Right lobe of liver (tissue), 4 donors: ENCODE results near the gene SLC17A7.

Experiments used
- POLR2A ChIP-seq: fragments of 450-650 bp; IDR thresholded peaks from one replicate; pipeline ENCODE4 v1.6.1; 2017; ENCODE audit warnings: antibody characterized with exemption, mild to moderate bottlenecking
- TF ChIP-seq, protein P1 (sequence below), 4 donors: fragments of 200-600 bp in 3 of 4; fragments of 450-650 bp in 1 of 4; IDR thresholded peaks; one replicate each; pipeline versions ENCODE4 v1.5.1 to v1.8.0; 2016 to 2022; ENCODE audit warnings: antibody characterized with exemption in 4 of 4, mild to moderate bottlenecking in 2 of 4
- donor health status: DM: no; HTN: no; CAD: no.
- donor health status: DM: no; HTN: no; CAD: no.
- donor health status: DM: no; HTN: yes; CAD: no.

DNA sequence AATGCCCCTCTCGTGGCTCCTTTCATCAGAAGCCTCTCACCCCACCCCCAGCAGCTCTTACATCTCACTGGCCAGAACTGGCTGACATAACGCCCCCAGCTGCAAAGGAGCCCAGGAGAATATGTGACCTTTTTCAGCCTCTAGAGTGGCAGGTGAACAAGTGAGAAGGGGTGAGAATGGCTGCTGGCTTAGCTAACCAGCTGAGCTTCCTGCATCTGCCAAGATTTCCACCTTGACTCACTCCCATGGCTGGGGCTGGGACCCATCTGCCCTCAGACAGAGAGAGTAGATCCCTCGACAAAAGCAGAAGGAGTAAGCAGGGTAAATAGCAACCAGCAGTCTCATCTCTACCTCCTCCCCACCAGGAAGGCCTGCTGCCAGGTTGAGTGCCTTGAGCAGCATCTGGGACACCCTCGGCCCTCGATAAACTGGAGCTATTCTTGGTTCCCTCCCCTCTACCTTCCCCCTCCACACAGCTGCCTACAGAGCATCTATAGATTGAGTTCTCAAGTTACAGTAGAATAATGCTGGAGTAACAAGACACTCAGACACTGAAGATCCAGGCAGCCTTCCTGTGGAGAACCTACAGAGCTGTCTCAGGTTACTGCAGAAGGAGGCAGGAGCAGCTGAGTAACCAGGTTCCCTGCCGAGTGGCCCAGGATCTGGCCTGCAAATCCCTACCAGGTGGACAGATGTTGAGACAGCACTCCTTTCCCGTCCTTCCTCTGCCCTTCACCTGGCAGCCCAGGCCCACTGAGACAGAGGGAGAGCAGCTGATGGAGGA, 37.7 kb downstream of the SLC17A7 start:
- no peak for TF ChIP-seq POLR2A
- TF ChIP-seq, protein P1, sequence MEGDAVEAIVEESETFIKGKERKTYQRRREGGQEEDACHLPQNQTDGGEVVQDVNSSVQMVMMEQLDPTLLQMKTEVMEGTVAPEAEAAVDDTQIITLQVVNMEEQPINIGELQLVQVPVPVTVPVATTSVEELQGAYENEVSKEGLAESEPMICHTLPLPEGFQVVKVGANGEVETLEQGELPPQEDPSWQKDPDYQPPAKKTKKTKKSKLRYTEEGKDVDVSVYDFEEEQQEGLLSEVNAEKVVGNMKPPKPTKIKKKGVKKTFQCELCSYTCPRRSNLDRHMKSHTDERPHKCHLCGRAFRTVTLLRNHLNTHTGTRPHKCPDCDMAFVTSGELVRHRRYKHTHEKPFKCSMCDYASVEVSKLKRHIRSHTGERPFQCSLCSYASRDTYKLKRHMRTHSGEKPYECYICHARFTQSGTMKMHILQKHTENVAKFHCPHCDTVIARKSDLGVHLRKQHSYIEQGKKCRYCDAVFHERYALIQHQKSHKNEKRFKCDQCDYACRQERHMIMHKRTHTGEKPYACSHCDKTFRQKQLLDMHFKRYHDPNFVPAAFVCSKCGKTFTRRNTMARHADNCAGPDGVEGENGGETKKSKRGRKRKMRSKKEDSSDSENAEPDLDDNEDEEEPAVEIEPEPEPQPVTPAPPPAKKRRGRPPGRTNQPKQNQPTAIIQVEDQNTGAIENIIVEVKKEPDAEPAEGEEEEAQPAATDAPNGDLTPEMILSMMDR (IDR thresholded peaks at IDR 0.05): no peak
